GM12892 (cell line): Measurements from ENCODE around the gene RHBDL2.

Experiments used
- POLR2A ChIP-seq: IDR thresholded peaks from 2 replicates; pipeline ENCODE4 v1.6.1; 2011; ENCODE audit warnings: low read depth, low read length, control low read depth
- POLR2AphosphoS5 ChIP-seq: IDR thresholded peaks from 2 replicates; pipeline ENCODE4 v1.6.1; 2011; ENCODE audit warnings: low read depth, low read length, control low read depth
- TAF1 ChIP-seq: IDR thresholded peaks from 2 replicates; pipeline ENCODE4 v1.6.1; 2011; ENCODE audit warnings: low read depth, mild to moderate bottlenecking, control low read depth, low read length, borderline replicate concordance

DNA sequence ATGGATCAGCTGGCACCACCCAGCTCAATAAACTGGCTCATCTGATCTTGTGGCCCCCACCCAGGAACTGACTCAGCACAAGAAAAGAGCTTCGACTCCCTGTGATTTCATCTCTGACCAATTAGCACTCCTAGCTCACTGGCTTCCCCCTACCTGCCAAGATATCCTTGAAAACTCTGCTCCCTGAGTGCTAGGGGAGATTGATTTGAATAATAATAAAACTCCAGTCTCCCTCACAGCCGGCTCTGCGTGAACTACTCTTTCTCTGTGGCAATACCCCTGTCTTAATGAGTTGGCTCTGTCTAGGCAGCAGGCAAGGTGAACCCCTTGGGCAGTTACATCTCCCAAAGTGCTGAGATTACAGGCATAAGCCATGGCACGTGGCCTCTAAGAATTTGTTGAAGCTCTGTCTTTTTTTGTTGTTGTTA lies 11.8 kb upstream of the RHBDL2 start:
- TF ChIP-seq POLR2AphosphoS5 (no peak), TAF1 (no peak), POLR2A (no peak)
